ENCODE results near the gene EHMT1.

- TF ChIP-seq EP300 (IDR thresholded peaks at IDR 0.05; ENCODE audit: borderline replicate concordance) (no peak), RAD21 (IDR thresholded peaks at IDR 0.05; ENCODE audit: low read depth) (no peak), TCF12 (IDR thresholded peaks at IDR 0.05; ENCODE audit: low read depth) (no peak), TAF1 (IDR thresholded peaks at IDR 0.05; ENCODE audit: low read depth) (no peak), ZBTB7A (IDR thresholded peaks at IDR 0.05; ENCODE audit: low read depth) (no peak), NFIC (IDR thresholded peaks at IDR 0.05) (no peak), REST (IDR thresholded peaks at IDR 0.05; ENCODE audit: low read depth) (no peak), MAX (IDR thresholded peaks at IDR 0.05) (no peak)
These were observed 263.7 kb downstream of the EHMT1 start for GRCh38 chr9:137882506-137882821.
